Transverse colon (tissue), 4 donors: ENCODE results near the gene TYW1.
"Not testable (repeated sequence)": the region's sequence is repeated elsewhere in the genome, so short reads cannot be mapped to it uniquely, and the experiment has no call there.

Experiments used
- POLR2A ChIP-seq: fragments of 450-650 bp; IDR thresholded peaks from one replicate; pipeline ENCODE4 v1.6.1; 2016; ENCODE audit warnings: antibody characterized with exemption, mild to moderate bottlenecking, moderate library complexity
- POLR2AphosphoS5 ChIP-seq, 3 donors: sonication (generic); formaldehyde crosslinking; IDR thresholded peaks; one replicate each; pipeline ENCODE4 v1.6.1; 2016; ENCODE audit warnings: antibody characterized with exemption in 3 of 3
- TF ChIP-seq, protein P1 (sequence below), 5 experiments: fragments of 200-600 bp in 3 of 5; fragments of 450-650 bp in 2 of 5; sonication (generic) in 3 of 5; IDR thresholded peaks; 1 replicate in 2 of 5; 2 replicates in 3 of 5; pipeline ENCODE4 v1.5.1; 2016 to 2017; ENCODE audit warnings: antibody characterized with exemption in 5 of 5, inconsistent platforms in 3 of 5, mild to moderate bottlenecking in 2 of 5, moderate library complexity in 1 of 5

DNA sequence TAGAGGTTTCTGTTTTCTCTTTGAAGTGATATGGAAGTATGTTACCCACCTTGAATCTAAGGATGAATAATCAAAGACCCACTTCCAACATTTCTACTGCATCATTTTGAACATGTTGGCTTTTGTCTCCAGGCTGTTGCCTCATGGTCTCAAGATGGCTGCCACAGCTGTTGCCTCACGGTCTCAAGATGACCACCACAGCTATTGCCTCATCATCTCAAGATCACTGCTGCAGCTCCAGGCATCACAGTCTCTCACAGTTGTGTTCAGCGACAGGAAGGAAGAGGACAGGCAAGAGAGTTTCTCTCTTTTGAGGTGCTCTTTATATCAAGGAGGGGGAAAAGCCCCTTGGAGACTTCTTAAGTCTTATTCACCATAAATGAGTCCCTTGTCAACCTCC is 267.4 kb downstream of the TYW1 start:
- TF ChIP-seq, protein P1, sequence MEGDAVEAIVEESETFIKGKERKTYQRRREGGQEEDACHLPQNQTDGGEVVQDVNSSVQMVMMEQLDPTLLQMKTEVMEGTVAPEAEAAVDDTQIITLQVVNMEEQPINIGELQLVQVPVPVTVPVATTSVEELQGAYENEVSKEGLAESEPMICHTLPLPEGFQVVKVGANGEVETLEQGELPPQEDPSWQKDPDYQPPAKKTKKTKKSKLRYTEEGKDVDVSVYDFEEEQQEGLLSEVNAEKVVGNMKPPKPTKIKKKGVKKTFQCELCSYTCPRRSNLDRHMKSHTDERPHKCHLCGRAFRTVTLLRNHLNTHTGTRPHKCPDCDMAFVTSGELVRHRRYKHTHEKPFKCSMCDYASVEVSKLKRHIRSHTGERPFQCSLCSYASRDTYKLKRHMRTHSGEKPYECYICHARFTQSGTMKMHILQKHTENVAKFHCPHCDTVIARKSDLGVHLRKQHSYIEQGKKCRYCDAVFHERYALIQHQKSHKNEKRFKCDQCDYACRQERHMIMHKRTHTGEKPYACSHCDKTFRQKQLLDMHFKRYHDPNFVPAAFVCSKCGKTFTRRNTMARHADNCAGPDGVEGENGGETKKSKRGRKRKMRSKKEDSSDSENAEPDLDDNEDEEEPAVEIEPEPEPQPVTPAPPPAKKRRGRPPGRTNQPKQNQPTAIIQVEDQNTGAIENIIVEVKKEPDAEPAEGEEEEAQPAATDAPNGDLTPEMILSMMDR (IDR thresholded peaks at IDR 0.05): not testable (repeated sequence)
- not testable (repeated sequence) for TF ChIP-seq POLR2A; POLR2AphosphoS5 (IDR thresholded peaks at IDR 0.05)
